GM13976 (cell line): ENCODE measurements around the gene CUX1.

Experiments
- DNase-seq: peaks from one replicate; pipeline ENCODE4 v3.0.0; 2012; ENCODE audit warnings: low spot score
- in situ Hi-C: fragments of 300-500 bp; cut with MboI; formaldehyde crosslinking; loops from one replicate; pipeline ENCODE4 v1.12.0; 2022; ENCODE audit warnings: low sequenced_read_pairs, mixed read lengths, inconsistent platforms; ENCODE audit not compliant: unreplicated experiment
- TF ChIP-seq, protein P1 (sequence below): IDR thresholded peaks from 2 replicates; pipeline ENCODE4 v1.5.1; 2012; ENCODE audit warnings: borderline replicate concordance, mild to moderate bottlenecking; ENCODE audit not compliant: insufficient read depth; ENCODE audit errors: extremely low read depth, missing control alignments, control extremely low read depth

The CUX1 gene

DNA sequence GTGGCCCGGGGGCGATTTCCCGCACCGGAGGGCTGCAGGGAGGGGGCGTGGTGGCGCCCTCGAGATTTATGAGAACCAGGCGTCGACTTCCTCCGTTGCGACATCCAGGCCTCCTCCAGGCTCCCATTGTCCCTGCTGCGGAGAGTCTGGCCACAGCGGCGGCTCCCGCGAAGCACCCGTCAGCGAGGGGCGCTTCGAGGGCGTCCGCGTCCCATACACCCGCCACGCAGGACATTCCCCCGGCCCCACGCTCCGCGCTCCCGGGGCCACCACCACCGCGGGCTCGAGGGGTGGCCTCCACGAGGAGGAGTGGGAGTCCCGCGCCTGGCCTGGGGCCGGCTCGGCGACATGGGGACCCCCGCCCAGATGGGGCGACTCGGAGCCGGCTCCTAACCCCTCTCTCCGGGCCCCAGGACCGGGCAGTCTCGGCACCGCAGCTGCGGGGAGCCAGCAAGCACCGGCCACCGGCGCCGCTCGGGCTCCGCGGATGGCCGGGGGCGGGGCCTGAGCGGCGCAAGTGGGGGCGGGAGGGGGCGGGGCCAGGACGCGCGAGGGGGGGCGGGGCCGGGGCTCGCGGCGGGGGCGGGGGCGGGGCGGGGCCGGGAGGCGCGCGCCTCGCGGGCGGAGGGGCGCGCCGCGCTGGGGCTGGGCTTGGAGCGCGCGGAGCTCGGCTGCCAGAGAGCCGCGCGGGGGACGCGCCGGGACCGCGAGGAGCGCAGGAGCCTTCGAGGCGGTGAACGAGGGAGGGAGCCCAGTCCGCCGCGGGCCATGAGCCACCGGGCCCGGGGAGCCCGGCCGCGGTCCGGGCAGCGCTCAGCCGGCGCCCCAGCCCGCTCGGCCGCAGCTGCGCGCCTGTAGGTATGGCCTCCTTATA, 469.0 kb downstream of the CUX1 start, which contains the start of gene SH2B2:
Gene SH2B2, plus strand, starts transcription at position 632 of the 874 bp plus-strand sequence. CDS start 13,683 bp downstream, outside the sequence.
- peak; percentile 86 for DNase-seq
- in situ Hi-C loops: loop anchor here (5.0 kb wide), 1 partner anchor 101 kb away; no protein-coding TSS in a partner anchor

DNA sequence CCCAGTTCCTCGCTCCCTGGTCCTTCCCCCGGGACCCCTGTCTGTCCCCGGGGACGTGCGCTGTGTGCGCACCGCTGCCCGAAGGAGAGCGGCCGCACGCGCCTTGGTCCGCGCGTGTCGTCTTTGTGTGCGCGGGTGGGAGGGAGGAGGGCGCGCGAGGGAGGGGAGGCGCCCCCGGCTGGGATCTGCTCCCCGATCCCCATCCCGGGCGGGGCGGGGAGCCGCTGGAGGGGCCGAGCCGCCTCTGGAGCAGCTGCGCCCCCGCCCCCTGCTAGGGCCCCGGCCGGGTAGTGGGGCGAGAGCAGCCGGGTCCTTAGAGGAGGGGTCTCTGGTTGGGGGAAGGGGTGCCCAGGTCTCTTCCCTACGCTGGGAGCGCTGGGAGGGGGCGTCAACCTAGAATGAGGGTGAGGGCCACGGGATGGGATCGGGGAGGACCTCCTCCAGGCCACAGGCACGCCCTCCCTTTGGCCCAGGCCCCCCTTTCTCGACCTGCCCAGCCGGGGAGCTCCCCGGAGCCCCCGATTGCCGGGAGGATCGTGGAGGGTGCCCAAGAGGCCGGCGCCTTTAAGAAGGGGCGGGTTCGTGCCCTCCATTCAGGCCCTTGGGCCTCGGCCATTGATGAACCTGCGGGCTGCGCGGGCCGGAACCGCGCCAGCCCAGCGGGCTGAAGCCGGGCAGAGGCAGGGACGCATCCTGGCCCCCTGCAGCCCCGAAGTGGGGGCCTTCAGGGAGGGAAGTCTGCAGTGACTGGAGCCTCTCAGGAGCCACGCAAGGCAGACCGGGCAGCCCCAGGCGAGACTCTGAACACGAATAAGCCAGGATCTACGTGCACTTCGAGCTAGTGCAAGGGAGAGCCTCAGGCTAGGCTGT, 469.9 kb downstream of the CUX1 start:
- TF ChIP-seq, protein P1, sequence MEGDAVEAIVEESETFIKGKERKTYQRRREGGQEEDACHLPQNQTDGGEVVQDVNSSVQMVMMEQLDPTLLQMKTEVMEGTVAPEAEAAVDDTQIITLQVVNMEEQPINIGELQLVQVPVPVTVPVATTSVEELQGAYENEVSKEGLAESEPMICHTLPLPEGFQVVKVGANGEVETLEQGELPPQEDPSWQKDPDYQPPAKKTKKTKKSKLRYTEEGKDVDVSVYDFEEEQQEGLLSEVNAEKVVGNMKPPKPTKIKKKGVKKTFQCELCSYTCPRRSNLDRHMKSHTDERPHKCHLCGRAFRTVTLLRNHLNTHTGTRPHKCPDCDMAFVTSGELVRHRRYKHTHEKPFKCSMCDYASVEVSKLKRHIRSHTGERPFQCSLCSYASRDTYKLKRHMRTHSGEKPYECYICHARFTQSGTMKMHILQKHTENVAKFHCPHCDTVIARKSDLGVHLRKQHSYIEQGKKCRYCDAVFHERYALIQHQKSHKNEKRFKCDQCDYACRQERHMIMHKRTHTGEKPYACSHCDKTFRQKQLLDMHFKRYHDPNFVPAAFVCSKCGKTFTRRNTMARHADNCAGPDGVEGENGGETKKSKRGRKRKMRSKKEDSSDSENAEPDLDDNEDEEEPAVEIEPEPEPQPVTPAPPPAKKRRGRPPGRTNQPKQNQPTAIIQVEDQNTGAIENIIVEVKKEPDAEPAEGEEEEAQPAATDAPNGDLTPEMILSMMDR: no peak
- no peak for DNase-seq

More for the DNA sequence above, 469.0 kb downstream of the CUX1 start, which contains the start of gene SH2B2:
- TF ChIP-seq, protein P1: no peak

DNA sequence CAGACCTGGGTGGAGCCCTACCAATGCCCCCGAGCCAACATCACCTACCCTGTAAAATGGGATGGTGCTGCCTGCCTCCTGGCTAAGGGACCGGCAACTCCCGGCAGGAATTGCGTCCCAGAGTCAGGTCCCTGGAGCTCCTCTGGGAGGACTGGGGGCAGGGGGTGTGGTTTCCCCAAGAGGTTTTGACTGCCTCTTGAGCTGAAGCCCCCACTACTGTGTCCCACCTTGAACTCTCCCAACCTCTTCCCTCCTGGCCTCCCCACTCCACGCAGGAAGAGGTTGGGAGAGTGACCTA, 470.5 kb downstream of the CUX1 start:
- no peak for DNase-seq
- TF ChIP-seq, protein P1: no peak
- in situ Hi-C loops: loop anchor here (5.0 kb wide), 1 partner anchor 99 kb away; no protein-coding TSS in a partner anchor

More for the DNA sequence above, 469.9 kb downstream of the CUX1 start:
- in situ Hi-C loops: loop anchor here (5.0 kb wide), 1 partner anchor 100 kb away; no protein-coding TSS in a partner anchor

DNA sequence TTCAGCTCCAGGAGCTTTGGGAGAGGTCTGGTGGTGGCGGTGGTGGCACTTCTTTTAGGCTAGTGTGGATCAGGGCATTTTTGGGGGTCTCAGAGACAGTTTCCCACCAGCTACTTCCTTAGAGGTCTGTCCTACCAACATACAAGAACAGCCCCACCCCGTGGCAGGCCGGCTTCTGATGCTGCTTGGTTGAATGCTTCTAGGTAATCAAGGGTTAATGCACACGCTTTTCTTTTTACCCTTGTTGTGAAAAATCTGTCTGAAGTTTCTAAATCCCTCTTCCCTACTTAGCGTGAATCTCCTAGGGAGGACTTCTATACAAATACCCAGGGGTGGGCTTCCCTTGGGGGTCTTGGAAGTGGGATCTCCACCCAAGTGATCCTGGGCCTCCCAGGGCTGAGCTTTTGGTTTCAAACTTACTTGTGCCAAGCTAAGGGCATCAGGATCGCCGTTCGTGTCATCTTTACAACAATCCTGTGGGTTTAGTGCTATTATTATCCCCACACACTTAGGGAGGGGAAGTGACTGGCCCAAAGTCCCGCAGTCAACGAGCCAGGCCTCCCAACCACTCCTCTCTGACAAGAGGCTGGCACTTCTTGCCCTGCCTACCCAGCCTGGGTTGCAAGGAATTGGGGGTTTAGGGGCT, 471.0 kb downstream of the CUX1 start:
- in situ Hi-C loops: loop anchor here (5.0 kb wide), 1 partner anchor 99 kb away; no protein-coding TSS in a partner anchor
- TF ChIP-seq, protein P1: peak; percentile 33
- DNase-seq: no peak

DNA sequence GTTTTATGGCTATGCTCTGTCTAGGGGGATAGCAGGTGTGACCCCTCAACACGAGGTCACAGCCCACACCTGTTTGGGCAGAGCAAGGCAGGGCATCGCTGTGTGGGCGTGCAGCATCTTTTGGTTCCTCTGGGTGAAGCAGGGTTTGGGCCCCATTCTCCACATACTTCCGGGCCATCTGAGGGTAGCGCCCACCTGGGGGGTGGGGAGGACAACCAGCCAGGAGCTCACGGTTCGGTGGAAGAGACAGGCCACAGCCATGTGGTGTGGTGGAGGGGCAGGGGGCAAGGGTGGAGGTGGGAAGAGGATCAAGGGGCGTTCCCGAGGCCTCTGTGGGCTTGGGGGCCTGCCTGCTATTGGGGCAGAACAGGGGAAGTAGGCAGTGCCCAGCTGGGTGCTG, 471.6 kb downstream of the CUX1 start:
- no peak for DNase-seq
- TF ChIP-seq, protein P1: no peak
- in situ Hi-C loops: loop anchor here (5.0 kb wide), 1 partner anchor 98 kb away; no protein-coding TSS in a partner anchor

DNA sequence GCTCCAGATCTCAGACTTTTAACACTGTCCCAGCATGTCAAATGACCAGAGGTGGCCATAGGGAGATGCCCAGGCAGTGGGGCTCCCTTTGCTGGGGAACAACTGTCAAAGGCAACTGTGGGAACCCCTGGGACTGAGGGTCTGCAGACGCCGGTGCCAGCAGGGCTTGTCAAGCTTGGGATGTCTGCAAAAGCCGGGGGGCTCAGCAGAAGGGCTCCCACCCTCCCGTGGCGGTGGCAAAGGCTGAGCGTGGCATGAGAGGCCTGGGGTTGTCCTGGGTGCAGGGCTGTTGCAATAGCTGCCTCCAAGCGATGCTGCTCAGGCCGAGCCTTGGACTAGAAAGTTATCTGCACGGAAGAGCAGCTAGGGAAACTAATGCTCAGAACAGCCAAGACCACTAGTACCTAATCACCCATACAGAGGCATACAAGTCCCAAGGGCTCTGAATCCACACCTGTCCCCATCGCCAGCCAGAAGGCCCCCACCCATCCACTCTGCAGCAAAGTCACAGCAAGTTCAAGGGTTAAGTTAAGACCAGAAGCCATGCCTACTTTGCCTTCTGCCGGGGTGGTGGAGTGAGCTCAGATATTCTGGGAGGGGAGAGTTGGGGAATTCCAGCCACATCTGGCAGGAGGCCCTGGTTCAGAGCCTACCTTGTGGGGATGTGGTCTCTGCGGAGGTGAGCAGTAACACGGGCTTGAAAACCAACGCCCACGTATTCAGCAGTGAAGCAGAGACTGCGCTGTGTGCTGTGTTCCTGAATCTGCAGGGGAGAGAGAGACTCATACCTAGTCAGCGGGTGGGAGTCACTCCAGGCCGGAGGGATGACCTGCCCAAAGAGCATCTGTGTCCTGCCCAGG, 473.9 kb downstream of the CUX1 start:
- in situ Hi-C loops: no loop called here

More for the DNA sequence above, 473.9 kb downstream of the CUX1 start:
- peak; percentile 86 for DNase-seq
- TF ChIP-seq, protein P1: no peak
